Parathyroid adenoma (tissue), 2 donors: ENCODE results near the gene SENP5.
"Not testable (repeated sequence)": the region's sequence is repeated elsewhere in the genome, so short reads cannot be mapped to it uniquely, and the experiment has no call there.

Experiments used
- H2AFZ ChIP-seq: fragments of 300-600 bp; sonication (generic); one replicate; pipeline ENCODE4 v1.7.0; 2017; ENCODE audit warnings: antibody characterized with exemption, mild to moderate bottlenecking
- H3K27ac ChIP-seq: fragments of 300-600 bp; sonication (generic); one replicate; pipeline ENCODE4 v1.7.0; 2017
- H3K27me3 ChIP-seq: fragments of 300-600 bp; sonication (generic); one replicate; pipeline ENCODE4 v1.7.0; 2017; ENCODE audit warnings: low read length; ENCODE audit not compliant: control insufficient read depth, insufficient read depth
- H3K36me3 ChIP-seq: fragments of 300-600 bp; sonication (generic); one replicate; pipeline ENCODE4 v1.7.0; 2017; ENCODE audit warnings: low read length; ENCODE audit not compliant: control insufficient read depth, insufficient read depth
- H3K4me1 ChIP-seq: fragments of 300-600 bp; sonication (generic); one replicate; pipeline ENCODE4 v1.7.0; 2017; ENCODE audit warnings: control low read depth
- H3K4me2 ChIP-seq: fragments of 300-600 bp; sonication (generic); one replicate; pipeline ENCODE4 v1.7.0; 2017; ENCODE audit warnings: low read length
- H3K4me3 ChIP-seq: fragments of 300-600 bp; sonication (generic); one replicate; pipeline ENCODE4 v1.7.0; 2017; ENCODE audit warnings: low read depth, low read length
- H3K79me2 ChIP-seq: fragments of 300-600 bp; sonication (generic); one replicate; pipeline ENCODE4 v1.7.0; 2017; ENCODE audit warnings: control low read depth
- H3K9ac ChIP-seq: fragments of 300-600 bp; sonication (generic); one replicate; pipeline ENCODE4 v1.7.0; 2017; ENCODE audit warnings: mild to moderate bottlenecking
- H3K9me3 ChIP-seq: fragments of 300-600 bp; sonication (generic); one replicate; pipeline ENCODE4 v1.7.0; 2017; ENCODE audit warnings: low read length; ENCODE audit not compliant: control insufficient read depth
- CTCF ChIP-seq: fragments of 300-600 bp; sonication (generic); IDR thresholded peaks from one replicate; pipeline ENCODE4 v1.7.0; 2017; ENCODE audit warnings: antibody characterized with exemption, mild to moderate bottlenecking
- donor health status: primary hyperparathyroidism.

Gene SENP5

GRCh38 chr3:196942226-196942914, 74.7 kb downstream of the SENP5 start, which contains the start of gene NCBP2:
Gene NCBP2 (minus strand): TSS chr3:196942528. CDS start chr3:196942503, 25 bp downstream.
- TF ChIP-seq CTCF, result peak; percentile 72
- Histone ChIP-seq H3K4me1 (peaks cover 7% of the 10 kb centered on the region), H3K36me3 (no peaks in the 10 kb centered on the region), H3K9ac (peak within 1 kb of the TSS; percentile 84), H3K4me2 (peak within 1 kb of the TSS; percentile 99), H3K27me3 (no peaks in the 10 kb centered on the region), H3K4me3 (peak within 1 kb of the TSS; percentile 91), H3K79me2 (peaks cover 16% of the 10 kb centered on the region), H3K27ac (peak within 1 kb of the TSS; percentile 90), H2AFZ (peak within 1 kb of the TSS; percentile 80), H3K9me3 (no peaks in the 10 kb centered on the region)

GRCh38 chr3:196942915-196943277, 75.2 kb downstream of the SENP5 start:
- Histone ChIP-seq H3K4me2 (peak overlapping the region; percentile 99), H3K4me1 (peaks cover 7% of the 10 kb centered on the region)

GRCh38 chr3:196944037-196944790, 76.5 kb downstream of the SENP5 start:
- peak overlapping the region; percentile 99 for H3K4me2 ChIP-seq

More at GRCh38 chr3:196942915-196943277, 75.2 kb downstream of the SENP5 start:
- Histone ChIP-seq H3K27ac (peak overlapping the region; percentile 90), H3K4me3 (peak overlapping the region; percentile 91), H2AFZ (peak overlapping the region; percentile 80), H3K9ac (peak overlapping the region; percentile 84), H3K27me3 (no peaks in the 10 kb centered on the region), H3K36me3 (no peaks in the 10 kb centered on the region), H3K9me3 (no peaks in the 10 kb centered on the region), H3K79me2 (peaks cover 16% of the 10 kb centered on the region)
- no peak for TF ChIP-seq CTCF

GRCh38 chr3:196947136-196947859, 79.6 kb downstream of the SENP5 start:
- no peaks in the 10 kb centered on the region for H3K36me3 ChIP-seq
- H3K4me3 ChIP-seq, result no peak overlapping the region
- H3K4me1 ChIP-seq, result peaks cover 10% of the 10 kb centered on the region
- TF ChIP-seq CTCF, result no peak
- H3K27ac ChIP-seq, result no peak overlapping the region
- no peaks in the 10 kb centered on the region for H3K9me3 ChIP-seq
- no peak overlapping the region for H3K9ac ChIP-seq
- H3K79me2 ChIP-seq, result peaks cover 9% of the 10 kb centered on the region
- H2AFZ ChIP-seq, result no peak overlapping the region
- H3K4me2 ChIP-seq, result no peak overlapping the region
- H3K27me3 ChIP-seq, result no peaks in the 10 kb centered on the region

More at GRCh38 chr3:196944037-196944790, 76.5 kb downstream of the SENP5 start:
- not testable (repeated sequence) for H3K9ac ChIP-seq, H3K9me3 ChIP-seq, H2AFZ ChIP-seq, H3K36me3 ChIP-seq, H3K27ac ChIP-seq, H3K4me3 ChIP-seq, H3K27me3 ChIP-seq
- Histone ChIP-seq H3K4me1 (peaks cover 11% of the 10 kb centered on the region), H3K79me2 (peaks cover 16% of the 10 kb centered on the region)

- no peaks in the 10 kb centered on the region for H3K9me3 ChIP-seq
- H3K27ac ChIP-seq, result no peak overlapping the region
- no peak overlapping the region for H3K4me3 ChIP-seq
- no peaks in the 10 kb centered on the region for H3K36me3 ChIP-seq
- H3K4me2 ChIP-seq, result no peak overlapping the region
- H3K79me2 ChIP-seq, result peaks cover 7% of the 10 kb centered on the region
- no peak overlapping the region for H2AFZ ChIP-seq
- no peaks in the 10 kb centered on the region for H3K27me3 ChIP-seq
- H3K4me1 ChIP-seq, result peaks cover 10% of the 10 kb centered on the region
- TF ChIP-seq CTCF, result no peak
- H3K9ac ChIP-seq, result no peak overlapping the region
Measured at GRCh38 chr3:196947860-196948441, 80.2 kb downstream of the SENP5 start.
